CMK (cell line): ENCODE measurements around the gene XPR1.
"Not testable (repeated sequence)": the region's sequence is repeated elsewhere in the genome, so short reads cannot be mapped to it uniquely, and the experiment has no call there.

Source experiments
- DNase-seq: peaks from one replicate; pipeline ENCODE4 v3.0.0-alpha.2; 2010; ENCODE audit warnings: low read depth

XPR1 gene

DNA sequence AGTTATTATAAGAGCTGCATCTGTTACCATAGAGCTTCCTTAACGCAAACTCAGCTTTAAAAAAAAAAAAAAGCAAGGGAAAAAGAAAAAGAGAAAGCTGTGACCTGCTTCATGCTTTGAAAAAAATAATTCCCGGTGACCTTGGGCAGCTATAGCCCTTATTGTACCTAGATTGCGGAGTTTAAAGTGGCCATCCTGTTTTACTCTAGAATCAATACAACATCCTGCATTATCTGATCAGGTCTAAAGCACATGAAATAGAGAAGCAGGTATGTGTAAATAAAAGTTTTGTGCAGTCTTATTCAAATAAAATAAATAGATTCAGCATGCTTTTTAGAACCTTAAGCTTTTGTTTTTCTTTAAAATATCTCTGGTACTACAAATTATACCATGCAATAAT lies 154.1 kb downstream of the XPR1 start:
- no peak for DNase-seq

DNA sequence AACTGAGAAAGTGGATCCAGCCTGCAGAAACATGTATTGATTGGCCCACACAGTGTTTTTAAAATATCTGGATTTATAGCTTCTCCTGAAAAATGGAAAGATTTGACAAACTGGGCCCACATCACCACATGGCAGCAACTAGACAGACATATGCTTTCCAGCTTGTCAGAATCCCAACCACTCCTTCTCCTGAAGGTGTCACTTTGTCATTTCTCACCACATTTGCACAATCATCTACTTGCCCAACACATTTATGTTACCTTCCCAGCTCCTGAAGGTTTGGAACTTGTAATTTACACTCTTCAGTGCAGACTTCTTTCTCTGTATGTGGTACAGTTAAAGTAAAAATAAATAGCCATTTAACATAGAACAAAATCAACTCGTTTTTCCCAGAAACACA lies 154.8 kb downstream of the XPR1 start:
- DNase-seq: no peak

DNA sequence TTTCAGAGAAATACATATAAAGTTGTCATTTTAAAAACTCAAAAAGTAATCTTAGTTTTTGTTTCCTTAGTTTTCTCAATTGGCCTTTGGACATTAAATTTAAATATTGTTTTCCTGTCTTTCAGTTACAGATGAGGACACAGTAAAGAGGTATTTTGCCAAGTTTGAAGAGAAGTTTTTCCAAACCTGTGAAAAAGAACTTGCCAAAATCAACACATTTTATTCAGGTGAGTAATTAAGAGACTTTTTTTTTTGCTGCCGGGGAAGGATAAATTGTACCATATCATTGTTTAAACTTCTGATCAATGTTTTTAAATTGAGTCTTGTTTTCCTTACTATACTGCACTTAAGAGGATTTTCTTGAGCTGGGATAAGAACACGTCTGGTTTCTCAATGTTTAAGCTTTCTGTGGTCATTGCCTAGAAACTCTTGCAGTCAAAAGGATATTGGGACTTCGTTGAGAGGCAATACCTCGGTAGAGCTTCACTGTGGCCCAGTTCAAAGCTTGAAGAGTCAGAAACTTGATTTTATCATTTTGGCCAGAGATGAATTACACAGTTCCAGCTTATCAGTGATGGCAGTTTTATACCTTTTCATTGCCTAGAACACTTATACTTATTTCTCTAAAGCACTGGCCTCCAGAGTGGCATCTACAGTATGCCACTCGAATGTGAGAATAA lies 155.9 kb downstream of the XPR1 start:
- DNase-seq: no peak

- DNase-seq: no peak
Observed at GRCh38 chr1:180789460-180789859, 157.6 kb downstream of the XPR1 start.

GRCh38 chr1:180791152-180791551 lies 159.3 kb downstream of the XPR1 start:
- DNase-seq: not testable (repeated sequence)

DNA sequence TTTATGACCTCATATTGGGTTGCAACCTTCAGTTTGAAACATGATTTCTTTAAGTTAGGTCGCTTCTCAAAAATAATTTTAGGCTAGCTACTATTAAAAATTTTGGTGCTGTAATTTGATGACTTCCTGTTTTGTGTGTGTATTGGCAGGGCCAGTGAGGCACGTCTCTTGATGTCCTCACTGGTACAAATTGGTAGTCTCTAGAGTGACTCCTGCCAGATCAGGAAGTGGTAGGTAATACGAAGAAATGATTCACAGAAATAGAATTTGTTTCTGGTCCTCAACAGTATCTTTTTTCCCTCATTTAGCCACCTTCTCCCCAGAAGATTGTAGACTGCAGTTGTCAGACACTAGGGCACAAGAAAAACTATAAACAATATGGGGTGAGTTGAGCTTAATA lies 160.0 kb downstream of the XPR1 start:
- no peak for DNase-seq

GRCh38 chr1:180793451-180793850 lies 161.6 kb downstream of the XPR1 start:
- no peak for DNase-seq

GRCh38 chr1:180796897-180797640 lies 165.2 kb downstream of the XPR1 start:
- DNase-seq: no peak

- DNase-seq: no peak
Observed at GRCh38 chr1:180800945-180801344, 169.1 kb downstream of the XPR1 start.

- DNase-seq: no peak
Observed at GRCh38 chr1:180802813-180803212, 171.0 kb downstream of the XPR1 start.

DNA sequence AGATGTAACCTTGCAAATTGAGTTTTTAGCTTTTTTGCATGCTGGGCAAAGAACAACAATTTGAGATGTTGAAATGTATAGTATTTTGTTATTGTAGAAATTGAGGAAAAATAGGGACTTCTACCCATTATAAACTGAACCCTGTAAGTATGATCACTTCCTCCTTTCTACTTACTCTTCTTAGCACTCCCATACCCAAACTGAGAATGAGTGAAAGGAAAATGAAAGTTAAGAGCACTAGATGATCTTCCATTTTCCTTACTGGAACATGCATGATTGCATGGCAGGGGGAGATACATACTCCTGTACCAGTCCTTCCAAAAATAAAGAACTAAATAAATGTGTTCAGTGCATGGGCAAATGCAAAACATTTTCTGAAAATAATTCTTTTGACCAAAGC lies 173.5 kb downstream of the XPR1 start:
- DNase-seq: no peak

GRCh38 chr1:180811298-180811697 lies 179.5 kb downstream of the XPR1 start:
- no peak for DNase-seq

DNA sequence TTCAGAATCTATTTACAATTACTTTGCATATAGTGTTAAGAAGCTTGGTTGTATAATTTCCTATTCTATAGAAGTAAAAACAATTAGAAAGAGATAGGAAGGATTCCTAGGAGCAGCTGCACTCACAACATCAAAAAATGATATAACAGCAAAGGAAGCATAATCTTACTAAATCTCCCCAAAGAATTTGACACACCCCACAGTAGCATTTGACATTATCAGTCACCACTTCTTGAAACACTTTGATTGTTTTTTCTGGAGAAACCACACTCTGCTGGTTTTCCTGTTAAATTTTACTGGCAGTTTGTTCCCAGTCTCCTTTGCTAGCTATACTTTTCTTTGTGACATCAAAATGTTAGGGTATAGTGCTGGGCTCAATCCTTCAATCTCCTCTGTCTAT lies 180.1 kb downstream of the XPR1 start:
- no peak for DNase-seq

DNA sequence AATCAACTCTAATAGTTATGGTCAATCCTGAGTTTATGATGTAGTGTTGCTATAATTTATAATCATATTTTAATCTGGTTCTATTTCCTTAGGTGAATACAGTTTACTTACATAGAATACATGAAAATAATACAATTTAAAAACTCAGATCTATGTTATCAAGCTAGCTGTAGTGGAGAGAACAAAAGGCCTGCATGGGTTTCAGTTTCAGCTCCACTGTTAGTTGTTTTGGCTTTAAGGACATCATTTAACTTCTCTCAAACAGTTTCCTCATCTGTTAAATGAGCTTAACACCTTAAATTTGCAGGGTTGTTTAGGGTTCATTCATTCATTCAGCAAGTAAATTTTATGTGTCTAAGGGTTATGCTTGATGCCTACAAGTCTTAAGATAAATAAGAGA lies 182.4 kb downstream of the XPR1 start:
- no peak for DNase-seq

GRCh38 chr1:180815188-180815587 lies 183.4 kb downstream of the XPR1 start:
- DNase-seq: no peak

DNA sequence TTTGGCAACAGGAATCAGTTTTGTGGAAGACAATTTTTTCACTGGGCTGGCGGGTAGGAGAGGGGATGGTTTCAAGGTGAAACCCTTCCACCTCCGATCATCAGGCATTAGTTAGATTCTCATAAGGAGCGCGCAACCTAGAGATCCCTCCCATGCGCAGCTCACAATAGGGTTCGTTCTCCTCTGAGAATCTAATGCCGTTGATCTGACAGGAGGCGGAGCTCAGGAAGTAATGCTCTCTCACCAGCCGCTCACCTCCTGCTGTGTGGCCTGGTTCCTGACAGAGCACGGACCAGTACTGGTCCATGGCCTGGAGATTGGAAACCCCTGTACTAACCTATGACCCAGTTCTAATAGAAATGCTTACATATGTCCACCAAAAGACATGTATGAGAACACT lies 184.3 kb downstream of the XPR1 start:
- no peak for DNase-seq

DNA sequence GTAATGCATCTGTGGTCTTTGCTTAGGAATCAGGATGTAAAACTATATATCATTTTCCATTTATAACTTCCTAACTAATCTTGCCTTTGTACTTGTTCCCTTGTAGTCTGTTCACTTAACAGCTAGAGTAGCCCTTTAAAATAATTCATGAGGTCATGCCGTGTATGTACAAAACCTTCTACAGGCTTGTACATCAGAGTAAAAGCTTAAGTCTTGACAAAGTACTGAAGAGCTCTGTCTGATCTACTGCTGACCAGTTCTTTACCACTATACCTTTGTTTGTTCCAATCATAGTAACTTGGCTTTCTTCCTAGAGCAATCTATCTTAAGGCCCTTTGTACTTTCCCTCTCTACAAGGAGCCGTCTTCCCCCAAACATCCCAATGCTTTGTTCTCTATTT lies 190.1 kb downstream of the XPR1 start:
- DNase-seq: no peak

DNA sequence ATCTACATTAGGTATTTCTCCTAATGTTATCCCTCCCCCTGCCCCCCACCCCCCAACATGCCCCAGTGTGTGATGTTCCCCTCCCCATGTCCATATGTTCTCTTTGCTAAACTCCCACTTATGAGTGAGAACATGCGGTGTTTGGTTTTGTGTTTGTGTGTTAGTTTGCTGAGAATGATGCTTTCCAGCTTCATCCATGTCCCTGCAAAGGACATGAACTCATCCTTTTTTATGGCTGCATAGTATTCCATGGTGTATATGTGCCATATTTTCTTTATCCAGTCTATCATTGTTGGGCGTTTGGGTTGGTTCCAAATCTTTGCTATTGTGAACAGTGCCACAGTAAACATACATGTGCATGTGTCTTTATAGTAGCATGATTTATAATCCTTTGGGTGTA lies 199.7 kb downstream of the XPR1 start:
- DNase-seq: not testable (repeated sequence)

GRCh38 chr1:180833180-180833579 lies 201.4 kb downstream of the XPR1 start:
- DNase-seq: not testable (repeated sequence)

DNA sequence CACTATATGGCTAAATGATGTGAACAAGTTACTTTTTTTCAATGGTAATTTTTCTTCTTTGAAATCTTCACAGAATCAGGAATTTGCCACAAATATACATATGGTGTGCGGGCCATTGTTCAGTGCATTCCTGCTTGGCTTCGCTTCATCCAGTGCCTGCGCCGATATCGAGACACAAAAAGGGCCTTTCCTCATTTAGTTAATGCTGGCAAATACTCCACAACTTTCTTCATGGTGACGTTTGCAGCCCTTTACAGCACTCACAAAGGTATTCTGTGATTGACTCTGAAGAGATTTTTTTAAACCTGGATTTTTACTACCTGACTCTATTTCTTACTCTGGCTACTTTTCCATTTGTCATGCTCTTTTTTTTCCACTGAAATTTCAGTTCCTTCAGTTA lies 204.6 kb downstream of the XPR1 start:
- DNase-seq: no peak

GRCh38 chr1:180837020-180837419 lies 205.2 kb downstream of the XPR1 start:
- DNase-seq: no peak

GRCh38 chr1:180838535-180838934 lies 206.7 kb downstream of the XPR1 start:
- no peak for DNase-seq

DNA sequence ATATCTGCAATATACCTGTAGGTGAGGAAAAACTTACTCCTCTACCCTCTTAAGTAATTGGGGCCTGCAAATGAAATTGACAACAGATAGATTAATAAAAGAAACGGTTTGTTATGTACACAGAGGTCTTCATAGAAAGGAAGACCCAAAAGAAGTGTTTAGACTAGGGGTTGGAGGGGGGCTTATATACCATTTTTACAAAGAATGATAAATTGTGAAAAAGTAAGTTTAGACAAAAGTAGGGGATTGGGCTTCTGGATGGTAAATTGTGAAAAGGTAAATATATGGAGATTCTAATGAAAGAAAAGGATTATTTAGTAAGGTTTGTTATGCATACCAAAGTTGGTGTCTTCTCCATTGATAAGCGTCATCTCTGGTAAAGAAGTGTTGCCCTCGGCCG lies 207.7 kb downstream of the XPR1 start:
- no peak for DNase-seq

DNA sequence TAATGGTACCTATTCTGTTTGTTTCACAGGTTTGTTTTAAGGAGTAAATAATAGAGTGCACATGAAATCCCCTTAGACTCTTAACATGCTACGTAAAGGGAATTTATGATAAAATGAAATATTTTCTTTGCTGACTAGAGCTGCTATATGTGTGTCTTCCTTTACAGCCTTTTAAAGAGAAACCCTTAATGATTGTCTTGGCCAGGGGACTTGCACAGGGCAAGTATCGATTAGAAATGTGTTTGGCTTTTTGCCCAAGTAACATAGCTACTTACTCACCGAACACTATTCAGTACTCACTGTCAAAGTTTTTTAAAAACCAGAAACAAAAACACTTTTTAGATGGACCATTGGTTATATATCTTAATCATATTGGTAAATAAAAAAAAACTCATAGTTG lies 209.6 kb downstream of the XPR1 start:
- no peak for DNase-seq
